Thyroid gland (tissue), 4 donors: Measurements from ENCODE around the gene SYT17. TPM values are rescaled to one million over a fixed set of nuclear protein-coding genes. Genes with fewer than 3 reads are reported as not detected.

Experiments used
- DNase-seq, 2 donors: peaks; one replicate each; pipeline ENCODE4 v3.0.0-alpha.2; 2019
- H3K27ac ChIP-seq, 3 donors: fragments of 200-600 bp; sonication (generic); 1 replicate in 2 of 3; 2 replicates in 1 of 3; pipeline ENCODE4 v1.5.1; 2016 to 2019; ENCODE audit warnings: mild to moderate bottlenecking in 1 of 3, moderate library complexity in 1 of 3
- H3K27me3 ChIP-seq: fragments of 200-600 bp; sonication (generic); one replicate; pipeline ENCODE4 v1.5.1; 2019
- H3K36me3 ChIP-seq, 2 donors: fragments of 200-600 bp; sonication (generic); one replicate each; pipeline ENCODE4 v1.5.1; 2016 to 2019
- H3K4me1 ChIP-seq, 2 donors: fragments of 200-600 bp; sonication (generic); one replicate each; pipeline ENCODE4 v1.5.1; 2017 to 2019
- H3K4me3 ChIP-seq, 3 donors: fragments of 200-600 bp; sonication (generic); replicated peaks in 1 of 3; 1 replicate in 2 of 3; 2 replicates in 1 of 3; pipeline ENCODE4 v1.5.1; 2016; ENCODE audit warnings: mild to moderate bottlenecking in 1 of 3
- H3K9me3 ChIP-seq: fragments of 200-600 bp; sonication (generic); one replicate; pipeline ENCODE4 v1.5.1; 2017
- CTCF ChIP-seq, 6 experiments: fragments of 200-600 bp in 3 of 6; fragments of 450-650 bp in 3 of 6; sonication (generic) in 3 of 6; IDR thresholded peaks; one replicate each; pipeline ENCODE4 v1.5.1; 2016 to 2019; ENCODE audit warnings: antibody characterized with exemption in 6 of 6, mild to moderate bottlenecking in 2 of 6, inconsistent platforms in 1 of 6, moderate library complexity in 1 of 6
- POLR2A ChIP-seq, 2 donors: fragments of 450-650 bp; IDR thresholded peaks; one replicate each; pipeline ENCODE4 v1.6.1; 2017; ENCODE audit warnings: antibody characterized with exemption in 2 of 2, mild to moderate bottlenecking in 2 of 2, moderate library complexity in 1 of 2
- WGBS, 2 donors: methylation state at CpG; one replicate each; pipeline ENCODE4 v1.1.5; 2017; 5-methylcytosine and 5-hydroxymethylcytosine counted together
- intact Hi-C: fragments of 100-400 bp; cut with DNase I; formaldehyde crosslinking; loops from one replicate; pipeline ENCODE4 v1.15.1; 2023
- total RNA-seq, 4 donors: library from RNA; depleted of rRNA; stranded (reverse); fragments of >200 nt; gene quantifications; one replicate each; pipeline ENCODE4 v1.2.3, GENCODE V29; 2016

SYT17 gene
- total RNA-seq, 4 donors from 2014 or later = 2.8 to 17.2 (median 8.6) TPM

DNA sequence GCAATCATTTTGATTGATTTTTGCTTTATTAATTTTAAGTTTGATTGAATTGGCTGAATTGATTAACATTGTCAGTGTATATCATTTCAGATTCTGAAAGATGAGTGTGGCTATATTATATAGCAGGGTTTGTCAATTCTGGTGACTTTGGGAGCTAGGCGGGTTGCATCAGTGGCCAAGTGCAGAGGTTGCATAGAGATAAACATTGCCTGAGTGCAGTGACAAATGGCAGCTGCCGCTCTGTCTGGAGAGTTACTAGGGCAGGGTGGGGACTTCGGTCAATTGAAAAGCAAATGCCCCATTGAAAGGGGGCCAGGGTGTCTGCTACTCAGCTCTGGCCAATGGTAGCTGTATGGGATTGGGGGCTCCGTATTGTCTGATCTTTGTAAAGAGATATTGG is 12.7 kb downstream of the SYT17 start:
- no peak overlapping the region for H3K4me3 ChIP-seq
- no peak for DNase-seq
- H3K27me3 ChIP-seq = no peaks in the 10 kb centered on the region
- intact Hi-C loops = loop anchor here (5.0 kb wide), 1 partner anchor 93 kb away; no protein-coding TSS in a partner anchor
- no peaks in the 10 kb centered on the region for H3K9me3 ChIP-seq
- peaks cover 0 to 8% of the 10 kb centered on the region in 2 donors for H3K36me3 ChIP-seq
- peaks cover 0 to 5% of the 10 kb centered on the region in 2 donors for H3K4me1 ChIP-seq
- H3K27ac ChIP-seq = no peak overlapping the region
- no peak for TF ChIP-seq POLR2A (IDR thresholded peaks at IDR 0.05)
- no peak for TF ChIP-seq CTCF (IDR thresholded peaks at IDR 0.05)
- 95 to 97% methylated on average over 4 of the region's 4 CpGs for WGBS, 2 donors

GRCh38 chr16:19182481-19182880 is 14.4 kb downstream of the SYT17 start:
- no peak for DNase-seq
- Histone ChIP-seq H3K4me3 (no peak overlapping the region), H3K27me3 (no peaks in the 10 kb centered on the region), H3K36me3 (peaks cover 0 to 8% of the 10 kb centered on the region in 2 donors), H3K9me3 (no peaks in the 10 kb centered on the region), H3K27ac (no peak overlapping the region), H3K4me1 (peaks cover 0 to 5% of the 10 kb centered on the region in 2 donors)
- 95 to 96% methylated on average over 6 of the region's 6 CpGs for WGBS, 2 donors
- intact Hi-C loops = loop anchor here (5.0 kb wide), 1 partner anchor 95 kb away; no protein-coding TSS in a partner anchor
- TF ChIP-seq POLR2A (IDR thresholded peaks at IDR 0.05) = no peak
- TF ChIP-seq CTCF (IDR thresholded peaks at IDR 0.05) = no peak

DNA sequence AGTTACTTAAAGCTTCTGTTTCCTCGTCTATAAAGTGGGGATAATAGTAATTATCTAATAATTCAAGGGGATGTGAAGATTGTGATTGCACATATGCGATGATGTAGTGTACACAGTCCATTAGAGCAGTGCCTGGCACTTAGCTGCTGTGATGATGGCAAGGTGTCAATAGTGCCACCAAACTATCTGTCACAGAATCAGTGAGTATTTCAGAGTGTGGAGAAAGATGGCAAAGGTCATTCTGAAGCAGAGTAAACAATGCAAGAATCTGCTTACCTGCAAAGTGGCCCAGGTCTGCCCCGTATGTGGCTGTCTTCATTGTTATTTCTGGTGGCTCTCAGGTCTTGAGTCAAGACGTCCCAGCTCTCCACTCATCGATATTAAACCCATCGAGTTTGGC is 15.1 kb downstream of the SYT17 start:
- Histone ChIP-seq H3K36me3 (peaks cover 0 to 8% of the 10 kb centered on the region in 2 donors), H3K4me3 (no peak overlapping the region), H3K27ac (no peak overlapping the region), H3K4me1 (peaks cover 0 to 5% of the 10 kb centered on the region in 2 donors), H3K9me3 (no peaks in the 10 kb centered on the region), H3K27me3 (no peaks in the 10 kb centered on the region)
- WGBS, 2 donors = 67 to 80% methylated on average over 6 of the region's 6 CpGs
- TF ChIP-seq CTCF (IDR thresholded peaks at IDR 0.05) (no peak), POLR2A (IDR thresholded peaks at IDR 0.05) (no peak)
- intact Hi-C loops = loop anchor here (5.0 kb wide), 1 partner anchor 96 kb away; no protein-coding TSS in a partner anchor
- no peak for DNase-seq

DNA sequence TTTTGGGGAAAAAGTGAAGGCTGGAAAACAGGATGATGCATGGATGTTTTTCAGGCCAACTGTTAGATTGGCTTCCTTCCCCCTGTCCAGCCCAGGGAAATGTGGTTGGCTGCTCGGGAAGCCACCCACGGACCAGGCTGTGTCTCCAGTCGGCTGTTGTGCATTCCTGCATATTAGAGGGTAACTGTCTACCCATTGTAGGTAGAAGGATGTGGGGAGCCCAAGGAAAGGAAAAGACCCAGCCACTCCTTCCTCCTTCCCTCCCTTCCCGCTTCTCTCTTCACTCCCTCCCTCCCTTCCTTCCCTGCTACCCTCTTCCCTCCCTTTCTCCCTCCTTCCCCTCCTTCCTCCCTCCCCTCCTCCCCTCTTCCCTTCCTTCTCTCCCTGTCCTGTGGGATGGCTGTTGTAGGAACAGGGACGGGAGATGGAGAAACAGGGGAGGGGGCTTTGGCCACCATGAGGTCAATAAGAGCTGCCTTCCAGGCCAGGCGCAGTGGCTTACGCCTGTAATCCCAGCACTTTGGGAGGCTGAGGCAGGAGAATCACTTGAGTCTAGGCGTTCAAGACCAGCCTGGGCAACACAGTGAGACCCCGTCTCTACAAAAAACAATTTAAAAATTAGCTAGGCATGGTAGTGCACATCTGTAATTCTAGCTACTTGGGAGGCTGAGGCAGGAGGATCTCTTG is 16.9 kb downstream of the SYT17 start:
- intact Hi-C loops = loop anchor here (5.0 kb wide), 1 partner anchor 98 kb away; no protein-coding TSS in a partner anchor

More for the DNA sequence above, 16.9 kb downstream of the SYT17 start:
- no peaks in the 10 kb centered on the region for H3K27me3 ChIP-seq
- H3K9me3 ChIP-seq = no peaks in the 10 kb centered on the region
- H3K36me3 ChIP-seq = peaks cover 0 to 8% of the 10 kb centered on the region in 2 donors
- WGBS, 2 donors = 76 to 81% methylated on average over 9 of the region's 9 CpGs
- no peak for DNase-seq
- no peak overlapping the region for H3K4me3 ChIP-seq
- TF ChIP-seq CTCF (IDR thresholded peaks at IDR 0.05) (no peak), POLR2A (IDR thresholded peaks at IDR 0.05) (no peak)
- H3K27ac ChIP-seq = no peak overlapping the region
- peaks cover 0 to 5% of the 10 kb centered on the region in 2 donors for H3K4me1 ChIP-seq
